Small intestine (tissue), 7 donors: ENCODE results near the gene FAM117A. TPM values are rescaled to one million over a fixed set of nuclear protein-coding genes. Genes with fewer than 3 reads are reported as not detected.
"Not testable (repeated sequence)": the region's sequence is repeated elsewhere in the genome, so short reads cannot be mapped to it uniquely, and the experiment has no call there.

Experiments
- DNase-seq, 2 donors: peaks; one replicate each; pipeline versions ENCODE4 v3.0.0 to v3.0.0-alpha.2; 2013
- FAIRE-seq: peaks from 2 replicates; lab custom pipeline; 2012; peaks lifted over from hg19 to GRCh38; lab: Jason Lieb, UNC
- H3K27ac ChIP-seq, 3 donors: one replicate each; pipeline ENCODE4 v1.5.1; 2013; ENCODE audit warnings: low read length in 2 of 3, mild to moderate bottlenecking in 2 of 3, control low read depth in 1 of 3, inconsistent platforms in 1 of 3, low read depth in 1 of 3, moderate library complexity in 1 of 3
- H3K27me3 ChIP-seq, 3 donors: one replicate each; pipeline ENCODE4 v1.6.1; 2013; ENCODE audit warnings: low read length in 3 of 3, inconsistent platforms in 1 of 3; ENCODE audit not compliant: control insufficient read depth in 3 of 3, insufficient read depth in 3 of 3
- H3K36me3 ChIP-seq, 3 donors: one replicate each; pipeline ENCODE4 v1.6.1; 2013; ENCODE audit warnings: low read length in 3 of 3, inconsistent platforms in 1 of 3, low read depth in 1 of 3, mild to moderate bottlenecking in 1 of 3, moderate library complexity in 1 of 3; ENCODE audit not compliant: control insufficient read depth in 3 of 3, insufficient read depth in 2 of 3
- H3K4me1 ChIP-seq, 3 donors: one replicate each; pipeline ENCODE4 v1.6.1; 2013; ENCODE audit warnings: low read length in 2 of 3, inconsistent platforms in 1 of 3, low read depth in 1 of 3, mild to moderate bottlenecking in 1 of 3, moderate library complexity in 1 of 3; ENCODE audit not compliant: control insufficient read depth in 3 of 3, insufficient read depth in 2 of 3
- H3K4me3 ChIP-seq, 3 donors: one replicate each; pipeline ENCODE4 v1.5.1; 2013; ENCODE audit warnings: low read length in 3 of 3, control low read depth in 1 of 3, inconsistent platforms in 1 of 3, low read depth in 1 of 3, mild to moderate bottlenecking in 1 of 3, moderate library complexity in 1 of 3
- H3K9me3 ChIP-seq, 2 donors: one replicate each; pipeline ENCODE4 v1.6.1; 2013; ENCODE audit warnings: low read depth in 1 of 2, low read length in 1 of 2; ENCODE audit not compliant: control insufficient read depth in 2 of 2, insufficient read depth in 1 of 2
- WGBS, 3 donors: extraction: QIAGEN DNeasy Blood & Tissue Kit; methylation state at CpG; one replicate each; pipeline ENCODE4 v1.1.7; 2013; 5-methylcytosine and 5-hydroxymethylcytosine counted together
- polyA plus RNA-seq, 4 donors: library from polyadenylated mRNA; stranded (reverse) in 3 of 4; unstranded in 1 of 4; fragments of 200-250 nt in 3 of 4; fragments of 120-200 nt in 1 of 4; gene quantifications; one replicate each; pipeline versions ENCODE4 v1.2.1 to v1.2.3, GENCODE V29; 2013
- donor health status: healthy with polysubstance abuse.
- donor health status: control.
- donor health status: control.
- donor health status: Bipolar disorder and iron deficiency.
- donor health status: healthy.

Gene FAM117A
- polyA plus RNA-seq, 4 donors = 2.9 to 9.4 (median 7.2) TPM

DNA sequence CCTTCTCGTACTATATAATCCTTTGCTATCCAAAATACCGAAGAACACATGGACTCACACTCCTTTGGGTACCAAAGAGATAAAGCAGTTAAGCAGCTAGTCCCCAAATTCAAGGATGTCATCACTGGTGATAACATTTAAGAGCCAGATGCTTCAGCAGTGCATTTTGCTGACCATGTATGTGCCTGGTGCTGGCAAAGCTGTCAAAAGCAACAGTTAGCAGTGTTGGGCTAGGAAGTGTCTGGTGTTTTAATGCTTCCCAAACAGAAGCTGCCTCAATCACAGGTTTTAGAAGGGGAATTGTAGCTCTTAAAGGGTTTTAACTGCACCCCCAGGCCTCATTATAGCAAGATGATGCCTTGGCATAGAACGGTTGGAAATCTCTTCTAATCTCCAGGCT, 4.7 kb downstream of the FAM117A start:
- no peak for FAIRE-seq
- H3K9me3 ChIP-seq = no peaks in the 10 kb centered on the region
- H3K4me1 ChIP-seq = peaks cover 0 to 13% (median 6%) of the 10 kb centered on the region in 3 donors
- DNase-seq = no peak
- WGBS, 3 donors = 76 to 84% (median 82%) methylated on average over 3 of the region's 3 CpGs
- H3K27me3 ChIP-seq = no peaks in the 10 kb centered on the region
- no peak overlapping the region for H3K27ac ChIP-seq
- H3K36me3 ChIP-seq = peaks cover 0 to 8% (median 0%) of the 10 kb centered on the region in 3 donors
- H3K4me3 ChIP-seq = no peak overlapping the region

DNA sequence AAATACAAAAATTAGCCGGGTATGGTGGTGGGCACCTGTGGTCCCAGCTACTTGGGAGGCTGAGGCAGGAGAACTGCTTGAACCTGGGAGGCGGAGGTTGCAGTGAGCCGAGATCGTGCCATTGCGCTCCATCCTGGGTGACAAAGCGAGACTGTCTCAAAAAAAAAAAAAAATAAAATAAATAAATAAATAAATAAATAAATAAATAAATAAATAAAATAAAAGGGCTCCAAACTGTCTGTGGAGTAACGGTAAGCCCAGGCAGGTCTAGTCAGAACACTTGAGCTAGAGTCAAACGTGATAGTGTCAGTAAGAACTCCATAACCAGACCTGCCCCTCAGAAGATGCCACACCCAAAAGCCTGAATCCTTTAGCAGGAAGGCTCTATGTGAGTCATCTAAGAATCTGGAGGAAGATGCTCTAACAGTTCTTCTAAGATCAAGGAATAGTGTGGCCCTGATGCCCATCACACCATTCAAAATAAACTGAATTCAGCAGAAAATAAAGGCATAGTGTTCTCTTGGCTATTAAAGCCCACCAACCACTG, 5.4 kb downstream of the FAM117A start:
- H3K9me3 ChIP-seq, FAIRE-seq, H3K36me3 ChIP-seq, H3K27ac ChIP-seq, H3K4me3 ChIP-seq, DNase-seq, H3K27me3 ChIP-seq: not testable (repeated sequence)
- WGBS, 3 donors = 86 to 90% (median 88%) methylated on average over 8 of the region's 8 CpGs
- peaks cover 0 to 13% (median 6%) of the 10 kb centered on the region in 3 donors for H3K4me1 ChIP-seq

DNA sequence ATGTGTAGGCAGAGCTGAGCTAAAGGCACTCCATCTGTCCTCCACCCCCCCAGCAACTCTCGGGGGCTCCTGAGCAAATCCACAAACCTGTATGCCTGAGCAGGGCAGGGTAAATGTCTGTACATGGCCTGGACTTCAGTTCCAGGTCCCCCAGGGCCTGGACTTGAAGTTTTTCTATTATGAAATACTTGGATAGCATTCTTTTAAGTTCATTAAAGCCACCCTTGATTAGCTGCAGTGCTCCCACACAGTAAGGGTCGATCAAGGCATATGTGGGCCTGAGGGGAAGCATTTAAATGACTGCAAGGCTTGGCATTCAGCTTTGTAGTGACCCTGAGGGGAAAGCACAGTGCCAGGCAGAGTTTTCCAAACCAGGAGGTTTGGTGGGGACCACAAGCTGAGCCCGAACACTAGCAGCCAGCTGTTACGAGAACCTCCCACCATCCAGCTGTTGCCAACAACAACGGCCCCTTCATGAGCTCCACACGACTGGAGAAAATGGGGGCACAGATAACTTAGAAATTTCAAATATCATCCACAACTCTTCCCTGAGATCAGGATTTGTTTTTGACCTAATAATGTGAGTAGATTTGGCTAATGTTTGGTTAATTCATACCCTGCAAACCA, 6.7 kb downstream of the FAM117A start:
- no peak overlapping the region for H3K27ac ChIP-seq
- no peaks in the 10 kb centered on the region for H3K27me3 ChIP-seq
- H3K4me1 ChIP-seq = peaks cover 0 to 9% (median 0%) of the 10 kb centered on the region in 3 donors
- H3K36me3 ChIP-seq = peaks cover 0 to 8% (median 0%) of the 10 kb centered on the region in 3 donors
- H3K4me3 ChIP-seq = no peak overlapping the region
- 76 to 96% (median 93%) methylated on average over 6 of the region's 6 CpGs for WGBS, 3 donors
- no peaks in the 10 kb centered on the region for H3K9me3 ChIP-seq
- DNase-seq = no peak
- no peak for FAIRE-seq

DNA sequence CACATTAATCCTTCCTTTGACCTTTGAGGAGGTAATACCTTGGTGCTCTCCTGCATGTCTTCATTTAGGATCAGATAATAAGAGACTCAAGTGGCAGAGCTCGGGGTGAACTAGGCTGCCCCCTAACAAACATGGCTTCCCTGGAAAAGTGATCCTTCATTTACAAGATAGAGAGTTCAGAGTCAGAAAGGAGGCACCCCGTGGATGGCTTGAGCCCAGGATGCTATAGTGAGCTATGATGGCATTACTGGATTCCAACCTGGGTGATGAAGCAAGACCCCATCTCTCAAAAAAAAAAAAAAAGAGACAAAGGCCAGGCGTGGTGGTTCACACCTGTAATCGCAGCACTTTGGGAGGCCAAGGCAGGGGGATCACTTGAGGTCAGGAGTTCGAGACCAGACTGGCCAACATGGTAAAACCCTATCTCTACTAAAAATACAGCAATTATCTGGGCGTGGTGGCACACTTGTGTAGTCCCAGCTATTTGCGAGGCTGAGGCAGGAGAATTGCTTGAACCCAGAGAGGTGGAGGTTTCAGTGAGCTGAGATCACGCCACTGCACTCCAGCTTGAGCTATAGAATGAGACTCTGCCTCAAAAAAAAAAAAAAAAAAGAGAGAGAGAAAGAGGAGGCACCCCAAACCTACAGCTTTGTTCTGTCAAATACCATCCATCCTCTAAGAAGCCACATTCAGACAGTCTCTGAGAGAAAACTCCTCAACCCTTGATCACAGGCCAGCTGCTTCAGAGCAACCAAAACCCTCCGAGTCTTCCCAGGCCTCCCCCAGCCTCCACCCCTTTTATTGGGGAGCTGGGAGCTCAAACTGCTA, 7.4 kb downstream of the FAM117A start:
- Histone ChIP-seq H3K4me3 (no peak overlapping the region), H3K27ac (no peak overlapping the region), H3K4me1 (peaks cover 0 to 5% (median 0%) of the 10 kb centered on the region in 3 donors), H3K36me3 (peaks cover 0 to 8% (median 0%) of the 10 kb centered on the region in 3 donors), H3K27me3 (no peaks in the 10 kb centered on the region), H3K9me3 (no peaks in the 10 kb centered on the region)
- FAIRE-seq = no peak
- no peak for DNase-seq
- 86 to 93% (median 91%) methylated on average over 9 of the region's 9 CpGs for WGBS, 3 donors

DNA sequence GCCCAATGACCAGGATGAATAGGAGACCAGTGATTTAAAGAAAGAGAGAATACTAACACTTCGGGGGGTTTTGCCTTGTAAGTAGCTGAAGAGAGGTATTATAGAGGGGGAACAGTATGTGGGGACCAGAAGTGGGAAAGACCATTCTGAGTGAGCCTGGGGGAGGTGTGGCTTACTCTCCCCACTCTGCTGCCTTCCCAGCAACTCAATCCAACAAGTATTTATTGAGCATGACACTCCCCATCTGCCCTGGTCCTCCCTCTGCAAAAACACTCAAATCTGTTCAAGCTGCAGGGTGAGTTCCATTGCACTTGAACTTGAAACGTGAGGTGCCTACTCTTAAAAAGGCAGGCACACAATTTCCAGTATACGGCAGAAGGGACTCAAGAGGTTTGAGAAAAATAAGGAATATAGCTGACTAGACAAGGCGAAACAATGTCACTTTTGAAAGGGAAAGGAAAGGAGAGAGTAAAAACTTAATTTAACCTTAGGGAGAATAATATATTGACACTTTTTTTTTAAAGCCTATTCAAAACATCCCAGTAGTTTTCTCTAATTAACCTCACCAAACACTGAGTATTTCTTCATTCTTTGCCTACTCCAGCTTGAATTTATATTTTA, 8.2 kb downstream of the FAM117A start:
- Histone ChIP-seq H3K9me3 (no peaks in the 10 kb centered on the region), H3K27ac (no peak overlapping the region), H3K27me3 (no peaks in the 10 kb centered on the region), H3K36me3 (peaks cover 0 to 8% (median 0%) of the 10 kb centered on the region in 3 donors), H3K4me1 (no peaks in the 10 kb centered on the region), H3K4me3 (no peak overlapping the region)
- 83 to 90% (median 87%) methylated on average over 4 of the region's 4 CpGs for WGBS, 3 donors
- DNase-seq (no peak), FAIRE-seq (no peak)

DNA sequence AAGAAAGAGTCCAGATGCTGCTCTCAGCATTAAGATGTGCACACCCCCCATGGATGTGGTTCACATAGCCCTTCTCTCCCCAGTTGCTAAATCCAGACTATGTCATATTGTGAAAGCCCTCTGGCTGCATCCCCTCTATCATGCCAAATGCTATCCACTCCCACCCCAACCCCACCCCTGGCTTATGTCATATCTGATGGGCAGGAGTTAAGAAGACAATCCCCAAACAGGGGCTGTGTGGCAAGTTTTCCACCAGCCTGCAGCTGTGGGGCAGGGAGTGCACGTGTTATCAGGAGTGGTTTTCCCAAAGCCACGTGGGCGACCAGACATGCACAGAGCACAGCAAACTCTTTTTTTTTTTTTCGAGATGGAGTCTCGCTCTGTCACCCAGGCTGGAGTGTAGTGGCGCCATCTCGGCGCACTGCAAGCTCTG, 10.0 kb downstream of the FAM117A start:
- H3K27ac ChIP-seq = no peak overlapping the region
- WGBS, 3 donors = 64 to 73% (median 68%) methylated on average over 8 of the region's 8 CpGs
- DNase-seq = no peak

DNA sequence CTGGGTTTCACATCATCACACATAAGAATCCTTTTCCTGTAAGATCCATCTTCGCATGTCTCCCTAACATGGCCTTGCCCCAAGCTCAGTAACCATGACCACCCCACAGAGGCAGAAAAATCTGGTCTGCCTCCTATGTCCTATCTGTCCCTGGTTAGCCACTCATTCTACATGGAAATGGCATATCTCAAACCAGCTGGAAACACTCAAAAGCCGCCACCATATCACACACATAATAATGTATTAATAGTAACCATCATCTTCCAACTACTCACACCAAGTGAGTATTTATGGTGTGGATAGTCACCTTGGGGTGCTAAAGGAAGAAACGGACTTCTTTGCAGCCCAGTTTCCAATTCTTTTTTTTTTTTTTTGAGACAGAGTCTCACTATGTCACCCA, 11.4 kb downstream of the FAM117A start:
- DNase-seq (no peak), FAIRE-seq (no peak)
- Histone ChIP-seq H3K9me3 (no peaks in the 10 kb centered on the region), H3K4me3 (no peak overlapping the region), H3K4me1 (peaks cover 0 to 3% (median 0%) of the 10 kb centered on the region in 3 donors), H3K27me3 (no peaks in the 10 kb centered on the region), H3K27ac (no peak overlapping the region), H3K36me3 (peaks cover 0 to 7% (median 0%) of the 10 kb centered on the region in 3 donors)
- WGBS, 3 donors = 87 to 93% (median 91%) methylated on average over 3 of the region's 3 CpGs

More for the DNA sequence above, 10.0 kb downstream of the FAM117A start:
- no peak for FAIRE-seq
- Histone ChIP-seq H3K27me3 (no peaks in the 10 kb centered on the region), H3K4me3 (no peak overlapping the region), H3K9me3 (no peaks in the 10 kb centered on the region), H3K4me1 (no peaks in the 10 kb centered on the region), H3K36me3 (peaks cover 0 to 8% (median 0%) of the 10 kb centered on the region in 3 donors)

DNA sequence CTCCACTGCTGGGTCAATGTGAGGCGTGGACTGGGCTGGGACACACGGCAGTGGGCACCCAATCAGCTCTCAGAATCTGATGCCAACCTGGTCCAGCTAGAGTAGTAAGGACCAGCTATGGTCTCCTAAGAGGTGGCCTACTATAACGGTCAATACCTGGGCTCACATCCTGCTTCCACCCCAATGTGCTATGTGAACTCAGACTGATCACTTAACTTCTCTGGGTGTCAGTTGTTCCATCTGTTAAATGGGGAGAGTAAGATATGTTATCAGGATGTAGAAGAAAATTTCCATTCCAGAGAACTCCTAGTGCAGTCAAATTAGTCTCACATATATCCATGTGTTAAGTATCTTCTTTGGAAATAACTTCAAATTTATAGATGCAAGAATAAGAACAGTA, 14.2 kb downstream of the FAM117A start:
- H3K27ac ChIP-seq = peak overlapping the region in 1 of 3 donors; percentile 5
- no peaks in the 10 kb centered on the region for H3K9me3 ChIP-seq
- peaks cover 0 to 13% (median 1%) of the 10 kb centered on the region in 3 donors for H3K4me1 ChIP-seq
- H3K27me3 ChIP-seq = no peaks in the 10 kb centered on the region
- FAIRE-seq (no peak), DNase-seq (no peak)
- H3K4me3 ChIP-seq = no peak overlapping the region
- 88 to 97% (median 93%) methylated on average over 3 of the region's 3 CpGs for WGBS, 3 donors
- H3K36me3 ChIP-seq = no peaks in the 10 kb centered on the region
